Natural killer cell (primary cell): ENCODE measurements around the gene ANKRD44. TPM values are rescaled to one million over a fixed set of nuclear protein-coding genes. Genes with fewer than 3 reads are reported as not detected.

Experiments
- ATAC-seq, 3 donors: fragments of 150-1000 bp in 2 of 3; fragments of 200-7000 bp in 1 of 3; cut with Tn5 transposase; 1 replicate in 1 of 3; 2 replicates in 2 of 3; pipeline ENCODE4 v1.10.0; 2021; ENCODE audit warnings: mild to moderate bottlenecking in 2 of 3, moderate library complexity in 2 of 3
- DNase-seq, 2 donors: peaks; one replicate each; pipeline versions ENCODE4 v3.0.0 to v3.0.0-alpha.2; 2013 to 2021; ENCODE audit warnings: mixed read lengths in 1 of 2
- H3K27ac ChIP-seq: one replicate; pipeline ENCODE4 v1.5.1; 2013; ENCODE audit warnings: mild to moderate bottlenecking, low read length
- H3K27me3 ChIP-seq: one replicate; pipeline ENCODE4 v1.6.1; 2013; ENCODE audit warnings: low read length; ENCODE audit not compliant: control insufficient read depth, insufficient read depth
- H3K36me3 ChIP-seq: one replicate; pipeline ENCODE4 v1.6.1; 2013; ENCODE audit warnings: low read length; ENCODE audit not compliant: control insufficient read depth, insufficient read depth
- H3K4me1 ChIP-seq: one replicate; pipeline ENCODE4 v1.6.1; 2013; ENCODE audit warnings: low read length; ENCODE audit not compliant: control insufficient read depth, insufficient read depth
- H3K4me3 ChIP-seq: one replicate; pipeline ENCODE4 v1.5.1; 2013; ENCODE audit warnings: low read length
- H3K9me3 ChIP-seq: one replicate; pipeline ENCODE4 v1.6.1; 2013; ENCODE audit warnings: low read length; ENCODE audit not compliant: control insufficient read depth, insufficient read depth
- H3K27ac Mint-ChIP-seq, 2 donors: one replicate each; pipeline ENCODE4 v1.8.0; 2022; ENCODE audit warnings: mild to moderate bottlenecking in 2 of 2, mixed read lengths in 2 of 2, moderate library complexity in 1 of 2
- H3K27me3 Mint-ChIP-seq, 2 donors: one replicate each; pipeline ENCODE4 v1.8.0; 2022; ENCODE audit warnings: low read depth in 2 of 2, mixed read lengths in 2 of 2
- H3K36me3 Mint-ChIP-seq: one replicate; pipeline ENCODE4 v1.8.0; 2022; ENCODE audit warnings: mixed read lengths
- H3K4me1 Mint-ChIP-seq, 2 donors: one replicate each; pipeline ENCODE4 v1.8.0; 2022; ENCODE audit warnings: mixed read lengths in 2 of 2
- H3K4me3 Mint-ChIP-seq: one replicate; pipeline ENCODE4 v1.8.0; 2022; ENCODE audit warnings: mild to moderate bottlenecking, moderate library complexity, mixed read lengths
- H3K9me3 Mint-ChIP-seq, 2 donors: one replicate each; pipeline ENCODE4 v1.8.0; 2022; ENCODE audit warnings: mixed read lengths in 2 of 2
- WGBS: methylation state at CpG from one replicate; pipeline ENCODE4 v1.1.7; 2013; ENCODE audit warnings: missing lambda C conversion rate; ENCODE audit not compliant: insufficient coverage; 5-methylcytosine and 5-hydroxymethylcytosine counted together
- intact Hi-C: fragments of 100-400 bp; cut with micrococcal nuclease; formaldehyde crosslinking; loops from one replicate; pipeline ENCODE4 v1.14.2; 2022
- total RNA-seq, 4 donors: library from RNA; stranded (reverse); fragments of 120-200 nt in 1 of 4; gene quantifications; one replicate each; pipeline versions ENCODE4 v1.2.3 to v1.2.4, GENCODE V29; 2013 to 2022
- TF ChIP-seq, protein P1 (sequence below): fragments of 200-600 bp; IDR thresholded peaks from one replicate; pipeline ENCODE4 v1.8.0; 2022; ENCODE audit warnings: antibody characterized with exemption

The ANKRD44 gene
- total RNA-seq, 3 donors from 2014 or later (not counting 1 experiment from before 2014, with no cell fraction given) = 252 to 376 (median 311) TPM

DNA sequence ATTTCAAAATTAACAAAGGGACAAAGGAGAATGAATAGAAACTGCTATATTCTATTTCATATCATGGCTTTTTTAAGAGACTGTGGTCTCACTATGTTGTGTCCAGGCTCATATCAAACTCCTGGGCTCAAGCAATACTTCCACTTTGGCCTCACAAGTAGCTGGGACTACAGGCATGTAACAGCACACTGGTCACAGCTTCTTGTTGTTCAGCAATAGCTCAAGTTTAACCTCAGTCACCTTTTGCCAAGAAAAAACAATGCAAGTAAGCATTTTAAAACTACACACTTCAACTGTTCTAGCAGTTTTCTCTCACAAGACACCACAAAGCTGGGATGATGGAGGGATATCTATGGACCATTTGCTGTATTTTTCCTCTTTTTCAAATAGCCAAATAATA is 77.1 kb downstream of the ANKRD44 start:
- Mint-ChIP-seq H3K27me3 (no peaks in the 10 kb centered on the region), H3K27ac (peak overlapping the region; percentile 89 to 93), H3K4me3 (no peak overlapping the region), H3K4me1 (peaks cover 95 to 97% of the 10 kb centered on the region in 2 donors), H3K36me3 (no peaks in the 10 kb centered on the region), H3K9me3 (no peaks in the 10 kb centered on the region)
- no peak overlapping the region for H3K27ac ChIP-seq
- H3K4me3 ChIP-seq = no peak overlapping the region
- TF ChIP-seq, protein P1, sequence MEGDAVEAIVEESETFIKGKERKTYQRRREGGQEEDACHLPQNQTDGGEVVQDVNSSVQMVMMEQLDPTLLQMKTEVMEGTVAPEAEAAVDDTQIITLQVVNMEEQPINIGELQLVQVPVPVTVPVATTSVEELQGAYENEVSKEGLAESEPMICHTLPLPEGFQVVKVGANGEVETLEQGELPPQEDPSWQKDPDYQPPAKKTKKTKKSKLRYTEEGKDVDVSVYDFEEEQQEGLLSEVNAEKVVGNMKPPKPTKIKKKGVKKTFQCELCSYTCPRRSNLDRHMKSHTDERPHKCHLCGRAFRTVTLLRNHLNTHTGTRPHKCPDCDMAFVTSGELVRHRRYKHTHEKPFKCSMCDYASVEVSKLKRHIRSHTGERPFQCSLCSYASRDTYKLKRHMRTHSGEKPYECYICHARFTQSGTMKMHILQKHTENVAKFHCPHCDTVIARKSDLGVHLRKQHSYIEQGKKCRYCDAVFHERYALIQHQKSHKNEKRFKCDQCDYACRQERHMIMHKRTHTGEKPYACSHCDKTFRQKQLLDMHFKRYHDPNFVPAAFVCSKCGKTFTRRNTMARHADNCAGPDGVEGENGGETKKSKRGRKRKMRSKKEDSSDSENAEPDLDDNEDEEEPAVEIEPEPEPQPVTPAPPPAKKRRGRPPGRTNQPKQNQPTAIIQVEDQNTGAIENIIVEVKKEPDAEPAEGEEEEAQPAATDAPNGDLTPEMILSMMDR = no peak
- H3K27me3 ChIP-seq = no peaks in the 10 kb centered on the region
- ATAC-seq = no peak
- intact Hi-C loops = loop anchor here (2.0 kb wide), 1 partner anchor 17 kb away; no protein-coding TSS in a partner anchor
- H3K36me3 ChIP-seq = no peaks in the 10 kb centered on the region
- peaks cover 52% of the 10 kb centered on the region for H3K4me1 ChIP-seq
- H3K9me3 ChIP-seq = no peaks in the 10 kb centered on the region
- no peak for DNase-seq

DNA sequence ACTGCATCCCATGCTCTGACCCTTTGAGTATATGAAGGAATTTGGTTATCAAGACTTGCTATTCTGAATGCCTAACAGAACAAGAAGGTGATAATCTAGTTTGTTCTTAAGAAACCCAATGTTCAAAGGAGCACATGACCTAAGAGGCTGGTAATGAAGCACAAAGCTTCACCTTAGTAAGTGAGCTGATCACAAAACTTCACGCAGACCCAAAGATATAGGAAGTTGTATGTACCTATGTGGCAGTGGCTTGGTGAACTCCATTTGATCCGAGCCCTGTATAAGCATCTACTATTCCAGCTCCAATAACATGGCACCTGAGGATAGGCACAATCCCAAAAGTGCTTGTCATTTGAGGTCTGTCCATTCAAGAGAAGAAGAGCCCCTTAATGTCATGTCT is 78.6 kb downstream of the ANKRD44 start:
- H3K9me3 Mint-ChIP-seq = no peaks in the 10 kb centered on the region
- TF ChIP-seq, protein P1 = no peak
- intact Hi-C loops = loop anchor here (2.0 kb wide), 1 partner anchor 15 kb away; no protein-coding TSS in a partner anchor
- ATAC-seq = peak in 1 of 3 donors; percentile 57
- H3K36me3 Mint-ChIP-seq = no peaks in the 10 kb centered on the region
- Histone ChIP-seq H3K36me3 (no peaks in the 10 kb centered on the region), H3K4me3 (no peak overlapping the region), H3K27me3 (no peaks in the 10 kb centered on the region), H3K4me1 (peaks cover 43% of the 10 kb centered on the region), H3K9me3 (no peaks in the 10 kb centered on the region), H3K27ac (no peak overlapping the region)
- peak overlapping the region; percentile 89 to 93 for H3K27ac Mint-ChIP-seq
- no peak overlapping the region for H3K4me3 Mint-ChIP-seq
- peak in 1 of 2 donors; percentile 64 for DNase-seq
- WGBS = 74% methylated on average over 2 of the region's 2 CpGs
- peaks cover 95 to 97% of the 10 kb centered on the region in 2 donors for H3K4me1 Mint-ChIP-seq
- H3K27me3 Mint-ChIP-seq = no peaks in the 10 kb centered on the region

DNA sequence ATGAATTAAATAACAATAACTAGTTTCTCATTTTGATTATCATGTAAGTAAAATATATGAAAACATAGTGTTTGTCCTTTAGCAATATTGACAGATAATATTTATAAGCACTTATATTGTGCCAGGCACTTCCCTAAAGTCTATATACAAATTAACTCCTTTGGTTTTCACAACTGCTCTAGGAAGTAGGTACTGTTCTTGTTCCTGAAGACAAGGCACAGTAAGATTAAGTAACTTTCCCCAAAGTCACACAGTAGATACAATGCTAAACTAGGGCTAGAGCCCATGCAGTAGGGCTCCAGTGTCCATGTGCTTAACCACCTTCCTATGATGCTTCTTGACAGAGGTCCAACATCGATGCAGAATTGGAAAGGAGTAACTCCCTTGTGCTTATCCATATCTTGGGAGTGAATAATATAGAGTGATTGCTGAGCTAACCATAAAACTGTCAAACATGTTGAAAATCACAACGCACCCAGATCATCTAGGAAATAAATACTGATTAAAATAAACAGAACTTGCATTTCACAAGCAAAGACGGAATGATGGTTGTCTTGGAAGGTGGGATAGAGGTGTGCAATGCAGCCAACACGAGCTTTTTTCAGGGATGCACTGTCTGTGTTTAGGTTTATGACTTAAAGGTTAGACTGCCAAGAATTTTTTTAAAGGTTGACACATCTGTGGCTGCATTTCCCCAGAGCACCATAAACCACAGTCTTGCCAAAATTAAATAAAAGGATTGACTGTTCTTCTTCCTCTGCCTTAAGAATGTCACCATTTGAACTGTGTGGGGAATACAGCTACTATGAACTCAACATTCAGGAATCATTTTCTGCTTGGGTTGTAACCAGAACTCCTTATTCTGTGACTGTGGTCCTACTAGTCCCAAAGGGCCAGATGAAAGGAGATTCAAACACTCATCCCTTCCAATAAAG is 80.8 kb downstream of the ANKRD44 start:
- Histone ChIP-seq H3K27ac (no peak overlapping the region), H3K9me3 (no peaks in the 10 kb centered on the region), H3K27me3 (no peaks in the 10 kb centered on the region), H3K36me3 (no peaks in the 10 kb centered on the region), H3K4me3 (no peak overlapping the region), H3K4me1 (peaks cover 35% of the 10 kb centered on the region)
- Mint-ChIP-seq H3K27ac (peak overlapping the region; percentile 72 to 89), H3K4me1 (peaks cover 91 to 94% of the 10 kb centered on the region in 2 donors), H3K36me3 (no peaks in the 10 kb centered on the region), H3K9me3 (no peaks in the 10 kb centered on the region), H3K4me3 (peak overlapping the region; percentile 40), H3K27me3 (no peaks in the 10 kb centered on the region)
- ATAC-seq (no peak), DNase-seq (no peak)
- intact Hi-C loops = no loop called here
- 61% methylated on average over 3 of the region's 4 CpGs for WGBS
- TF ChIP-seq, protein P1 = no peak
